ENCODE measurements around the gene ANAPC4.

The ANAPC4 gene

GRCh38 chr4:25379591-25379990, 2.5 kb downstream of the ANAPC4 start:
- DNase-seq = no peak

GRCh38 chr4:25383647-25384046, 6.6 kb downstream of the ANAPC4 start:
- DNase-seq = no peak

GRCh38 chr4:25386926-25387325, 9.9 kb downstream of the ANAPC4 start:
- no peak for DNase-seq

DNA sequence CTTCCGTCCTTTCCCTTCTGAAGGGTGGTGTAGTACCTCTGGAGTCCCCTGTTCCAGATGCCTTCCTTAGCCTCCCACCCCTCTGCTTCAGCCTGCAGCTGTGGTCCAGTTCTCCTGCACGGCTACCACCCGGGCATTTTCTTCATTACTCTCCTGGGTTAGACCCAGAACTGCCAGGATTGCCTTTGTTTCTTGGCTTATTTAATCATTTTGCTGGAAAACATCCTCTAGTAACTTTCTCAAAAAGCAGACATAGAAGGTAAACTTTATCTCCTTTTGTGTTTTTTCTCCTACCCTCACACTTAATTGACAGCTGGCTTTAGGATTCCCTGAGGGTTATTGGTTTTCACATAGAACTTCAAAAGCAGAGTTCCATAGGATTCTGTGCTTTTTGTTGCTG, 20.2 kb downstream of the ANAPC4 start:
- no peak for DNase-seq

GRCh38 chr4:25399510-25399909, 22.4 kb downstream of the ANAPC4 start:
- DNase-seq = no peak

DNA sequence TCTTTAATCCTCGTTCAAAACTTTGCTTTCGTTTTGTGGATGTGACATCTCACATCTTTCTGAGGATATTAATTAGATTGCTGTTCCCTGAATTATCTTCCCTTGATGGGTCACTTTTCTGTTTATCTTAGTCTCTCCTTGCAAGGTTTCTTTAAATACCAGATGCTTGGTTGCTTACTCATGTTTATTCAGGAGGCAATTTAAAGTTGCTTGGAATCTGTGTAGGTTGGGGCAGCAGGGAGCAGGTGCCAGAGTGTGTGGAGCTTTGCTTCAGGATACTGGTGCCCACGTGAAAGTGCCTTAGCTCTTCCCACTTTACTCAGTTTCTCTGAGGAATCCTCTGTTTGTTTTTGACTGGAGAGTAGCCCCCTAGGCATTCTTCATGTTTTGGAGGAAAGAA, 24.0 kb downstream of the ANAPC4 start:
- DNase-seq = no peak

GRCh38 chr4:25402521-25402920, 25.5 kb downstream of the ANAPC4 start:
- no peak for DNase-seq

DNA sequence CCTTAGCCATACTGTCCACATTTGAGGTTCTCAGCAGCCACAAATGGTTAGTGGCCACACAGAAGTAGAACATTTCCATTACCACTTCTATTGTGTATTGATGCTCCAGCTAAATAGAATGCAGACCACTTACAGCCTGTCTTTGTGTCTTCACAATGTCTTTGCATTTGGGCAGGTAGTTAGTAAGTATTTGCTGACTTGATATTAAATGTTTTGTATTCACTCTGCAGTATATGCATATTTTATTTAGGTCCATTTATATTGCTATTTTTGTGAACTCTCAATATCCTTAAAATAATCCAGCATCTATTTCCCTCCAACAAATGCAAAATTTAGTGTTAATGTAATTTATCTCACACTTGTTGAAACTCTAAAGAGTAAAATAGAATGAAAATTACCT, 26.6 kb downstream of the ANAPC4 start:
- DNase-seq = no peak

GRCh38 chr4:25405453-25405852, 28.4 kb downstream of the ANAPC4 start:
- DNase-seq = no peak

DNA sequence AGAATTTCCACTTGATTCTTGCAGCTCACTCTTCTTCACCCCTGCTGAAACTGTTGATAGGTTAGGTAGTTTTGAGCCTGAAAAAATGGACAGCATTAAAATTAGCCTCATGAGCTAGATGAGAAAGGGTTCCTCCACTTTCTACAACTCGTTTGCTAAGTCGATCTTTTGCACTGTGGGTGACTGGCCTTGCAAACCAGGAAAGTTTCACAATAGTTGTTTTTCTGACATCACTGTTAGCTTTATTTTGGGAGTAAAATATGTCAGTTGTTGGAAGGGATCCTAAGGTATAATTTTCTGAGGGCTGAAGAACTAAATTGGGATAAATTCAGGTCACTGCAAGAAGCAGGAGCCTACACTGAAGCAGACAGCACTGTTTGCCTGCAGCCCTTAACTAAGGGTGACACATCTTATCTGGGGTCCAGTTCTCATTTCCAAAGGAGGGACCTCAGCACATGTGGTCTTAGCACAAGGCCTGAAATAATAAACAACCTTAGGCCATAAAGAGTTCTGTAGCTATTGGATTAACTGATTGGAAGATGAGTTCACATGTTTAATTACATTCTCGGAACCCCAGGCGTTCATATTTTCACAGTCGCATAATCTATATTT, 29.1 kb downstream of the ANAPC4 start:
- DNase-seq = no peak

GRCh38 chr4:25410820-25411529, 33.9 kb downstream of the ANAPC4 start:
- DNase-seq = no peak

- no peak for DNase-seq
Observed at GRCh38 chr4:25413261-25413660, 36.2 kb downstream of the ANAPC4 start.

DNA sequence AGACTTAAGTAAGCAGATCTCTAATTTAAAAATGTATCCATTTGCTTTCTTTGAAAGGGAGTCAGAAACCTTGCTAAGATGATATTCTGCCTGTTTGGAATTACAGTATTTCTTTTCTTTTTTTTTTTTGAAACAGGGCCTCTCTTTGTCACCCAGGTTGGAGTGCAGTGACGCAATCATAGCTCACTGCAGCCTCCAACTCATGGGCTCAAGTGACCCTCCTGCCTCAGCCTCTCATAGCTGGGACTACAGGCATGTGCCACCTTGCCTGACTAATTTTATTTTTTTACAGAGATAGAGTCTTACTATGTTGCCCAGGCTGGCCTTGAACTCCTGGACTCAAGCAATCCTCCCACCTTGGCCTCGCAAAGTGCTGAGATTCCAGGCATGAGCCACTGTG, 40.0 kb downstream of the ANAPC4 start:
- no peak for DNase-seq

DNA sequence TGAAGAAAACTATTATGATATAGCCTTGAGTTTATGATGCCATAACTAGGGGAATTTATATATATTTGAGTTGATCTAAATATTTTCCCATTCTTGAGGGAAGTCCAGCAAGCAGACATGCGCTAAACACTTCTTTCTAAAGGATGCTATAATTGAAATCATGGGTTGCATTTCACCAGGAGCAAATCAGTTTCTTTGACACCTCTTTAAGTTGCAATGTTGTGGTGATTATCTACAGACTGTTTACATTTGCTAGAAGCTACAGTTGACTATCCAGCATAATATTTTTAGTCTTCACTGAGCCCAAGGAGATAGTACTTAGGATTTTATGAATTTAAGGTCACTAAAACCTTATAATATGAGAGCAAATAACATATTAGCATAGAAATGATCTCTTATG, 43.9 kb downstream of the ANAPC4 start:
- DNase-seq = no peak

DNA sequence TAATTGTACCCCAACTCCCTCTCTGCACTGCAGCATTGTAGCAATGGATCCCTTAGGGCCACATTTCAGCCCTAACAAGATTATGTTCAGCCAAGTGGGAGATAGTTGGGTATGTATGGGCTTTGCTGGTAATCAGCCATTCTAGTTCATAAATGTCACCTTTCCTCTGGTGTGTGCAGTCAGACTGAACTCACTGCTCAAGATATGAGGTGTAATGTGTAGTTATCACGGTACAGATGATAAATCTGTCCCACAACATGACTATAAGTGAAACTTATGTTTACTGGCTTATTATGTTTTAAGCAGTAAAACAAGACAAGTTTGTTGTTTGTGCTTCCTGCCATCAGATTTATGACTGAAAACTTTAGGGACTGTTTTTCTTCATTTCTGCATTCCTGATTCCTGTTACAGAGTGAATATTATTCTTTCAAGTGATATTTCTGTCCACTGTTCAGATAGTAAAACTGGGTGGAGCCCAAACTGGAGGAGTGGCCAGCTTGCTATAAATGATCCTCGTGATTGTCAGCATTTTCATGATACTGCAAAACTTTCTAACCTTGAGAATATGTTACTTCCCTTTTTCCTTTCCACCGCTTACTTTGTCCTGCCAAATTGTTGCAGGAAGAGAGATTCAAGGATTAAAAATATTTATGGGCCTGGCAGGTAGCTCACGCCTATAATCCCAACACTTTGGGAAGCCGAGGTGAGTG, 44.9 kb downstream of the ANAPC4 start:
- no peak for DNase-seq

DNA sequence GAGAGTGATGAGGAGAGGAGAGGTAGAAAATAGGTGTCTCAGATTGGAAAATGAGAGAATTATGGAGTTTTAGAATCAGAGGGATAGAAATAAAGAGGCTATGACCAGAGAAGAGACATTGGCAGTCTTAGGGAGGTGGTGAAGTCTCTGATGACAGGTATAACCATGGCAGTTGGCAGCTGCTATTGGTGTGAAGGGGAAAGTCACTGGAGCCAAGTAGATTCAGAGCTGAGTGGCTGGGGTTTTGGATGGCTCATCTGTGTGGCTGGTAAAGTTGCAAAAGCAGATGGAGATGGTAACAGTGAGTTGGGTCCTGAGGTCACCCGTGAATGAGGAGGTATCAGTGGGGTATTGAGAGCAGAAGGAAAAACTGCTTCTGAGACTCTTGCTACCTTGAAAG, 46.5 kb downstream of the ANAPC4 start:
- no peak for DNase-seq

DNA sequence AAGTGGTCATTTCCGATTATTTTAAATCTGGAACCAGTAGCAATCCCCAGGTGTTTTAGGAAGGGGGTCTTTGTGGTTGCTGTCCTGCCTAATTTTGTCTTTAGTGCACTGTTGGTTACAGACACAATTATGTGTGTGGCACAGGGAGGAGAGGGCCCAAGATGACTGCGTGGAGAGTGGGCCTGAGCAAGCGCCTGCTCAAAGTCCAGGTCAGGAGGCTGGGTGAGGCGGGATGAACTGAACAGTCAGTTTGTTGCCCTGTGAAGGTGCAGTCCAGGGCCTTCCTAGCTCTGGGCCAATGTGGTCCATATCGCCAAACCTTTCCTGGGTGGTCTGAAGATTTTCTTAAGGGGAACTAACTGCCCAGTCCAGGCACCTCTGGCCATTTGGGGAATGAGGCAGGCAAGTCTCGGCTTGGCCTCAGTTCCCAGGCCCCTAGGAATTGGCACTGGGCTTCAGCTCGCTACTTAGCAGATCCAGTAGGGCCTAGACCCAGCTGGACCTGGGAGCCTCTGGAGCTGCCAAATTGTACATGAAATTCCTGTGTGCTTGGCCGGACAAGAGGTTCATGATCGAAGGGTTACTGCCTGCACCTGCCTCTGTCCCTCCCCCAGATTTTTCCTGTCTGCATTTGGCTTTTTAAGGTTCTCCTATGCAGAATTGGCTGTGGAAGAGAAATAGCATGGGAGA, 47.6 kb downstream of the ANAPC4 start:
- no peak for DNase-seq

GRCh38 chr4:25425361-25425760, 48.3 kb downstream of the ANAPC4 start:
- no peak for DNase-seq

GRCh38 chr4:25427871-25428270, 50.8 kb downstream of the ANAPC4 start:
- DNase-seq = no peak

GRCh38 chr4:25430630-25431029, 53.6 kb downstream of the ANAPC4 start:
- no peak for DNase-seq

DNA sequence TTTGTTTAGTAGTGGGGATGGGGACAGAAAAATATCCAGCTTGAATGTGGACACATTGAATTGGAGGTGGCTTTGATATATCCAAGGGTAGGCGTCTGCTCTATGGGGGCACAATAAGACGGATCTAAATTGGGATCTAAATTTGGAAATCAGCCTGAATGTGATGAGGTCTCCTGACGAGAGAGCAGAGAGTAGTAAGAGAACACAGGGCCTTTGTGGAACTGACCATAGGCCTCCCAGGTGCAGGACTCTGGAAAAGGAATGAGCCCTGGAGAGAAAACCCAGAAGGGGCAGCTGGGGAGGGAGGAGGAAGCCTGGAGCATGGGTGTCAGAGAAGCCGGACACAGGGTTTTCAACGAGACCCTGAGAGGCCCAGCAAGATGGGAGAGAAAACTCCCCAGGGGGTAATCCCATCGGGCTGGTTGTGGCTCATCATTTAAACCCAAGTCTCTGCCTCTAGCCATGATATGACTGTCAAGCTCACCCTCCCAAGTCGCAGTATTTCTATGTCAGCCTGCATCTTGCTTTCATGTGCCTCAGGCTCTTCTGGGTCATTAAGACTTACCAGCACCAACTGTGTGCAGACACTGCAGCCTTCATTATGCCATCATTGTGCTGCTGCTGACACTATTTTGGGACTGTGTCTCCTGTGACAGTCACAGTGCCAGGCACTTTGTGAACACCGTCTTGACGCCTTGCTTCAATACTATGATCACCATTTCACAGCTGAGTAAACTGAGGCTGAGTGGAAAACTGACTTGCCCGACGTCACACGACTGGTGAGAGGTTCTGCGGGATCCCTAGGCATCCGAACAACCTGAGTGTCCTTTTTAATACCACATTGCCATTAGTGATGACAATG, 57.1 kb downstream of the ANAPC4 start:
- DNase-seq = no peak

GRCh38 chr4:25437926-25438325, 60.9 kb downstream of the ANAPC4 start:
- DNase-seq = no peak

All from right forelimb (tissue), 1 donor.